Measurements from ENCODE around the gene APOL6. TPM values are rescaled to one million over a fixed set of nuclear protein-coding genes. Genes with fewer than 3 reads are reported as not detected.
A peak's percentile ranks its signal among the peaks of the same experiment; 100 is the strongest.

APOL6 gene
- total and polyA plus RNA-seq, 2 donors (not counting 1 experiment from before 2014, with no cell fraction given): 18.7 to 58.3 TPM

DNA sequence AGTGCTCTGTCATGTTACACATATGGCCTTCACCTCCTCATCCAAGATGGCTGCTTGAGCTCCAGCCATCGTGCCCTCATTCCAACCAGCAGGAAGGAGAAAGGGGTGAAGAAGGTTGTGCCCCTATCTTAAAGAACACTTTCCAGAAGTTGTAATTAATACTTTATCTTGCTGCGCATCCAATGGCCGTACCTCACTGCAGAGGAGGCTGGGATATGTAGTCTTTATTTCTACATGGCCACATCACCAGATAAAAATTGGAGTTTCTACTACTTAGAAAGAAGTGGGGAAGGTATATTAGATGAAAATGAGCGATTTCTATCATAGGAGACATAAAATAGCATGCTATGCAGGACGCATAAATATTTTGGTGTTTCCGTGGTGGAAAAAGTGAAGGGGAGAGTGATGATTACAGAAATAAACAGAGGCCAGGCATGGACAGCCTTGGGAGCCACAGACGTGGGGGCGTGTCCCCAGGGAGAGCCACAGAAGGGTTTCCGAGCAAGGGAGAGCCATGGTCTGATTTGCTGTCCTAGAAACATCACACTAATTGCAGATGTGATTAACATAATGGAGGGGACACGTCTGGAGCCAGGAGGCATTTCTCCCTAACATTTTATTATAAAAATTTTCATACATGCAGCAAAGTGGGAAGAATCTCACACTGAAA lies 22.3 kb upstream of the APOL6 start:
- Histone ChIP-seq H3K27ac (ENCODE audit: insufficient read depth, low read length) (no peak overlapping the region), H3K9me3 (ENCODE audit: control insufficient read depth, insufficient read depth, low read depth, low read length) (no peaks in the 10 kb centered on the region), H3K36me3 (ENCODE audit: control insufficient read depth, insufficient read depth, low read length) (no peaks in the 10 kb centered on the region), H3K4me3 (replicated peaks in 1 of 4; ENCODE audit: control extremely low read depth in 1 of 4, insufficient read depth in 1 of 4, low read depth in 3 of 4, low read length in 4 of 4) (no peak overlapping the region), H3K4me1 (ENCODE audit: control insufficient read depth, extremely low read depth, insufficient read depth, low read length) (peaks cover 16% of the 10 kb centered on the region), H2AFZ (ENCODE audit: low read length) (no peak overlapping the region), H3K9ac (ENCODE audit: insufficient read depth, low read length) (no peak overlapping the region), H4K20me1 (ENCODE audit: control insufficient read depth, extremely low read depth, insufficient read depth, low read length) (no peaks in the 10 kb centered on the region), H3K4me2 (ENCODE audit: extremely low read depth, insufficient read depth, low read length) (no peak overlapping the region), H3K79me2 (ENCODE audit: control insufficient read depth, insufficient read depth, low read length) (no peaks in the 10 kb centered on the region), H3K27me3 (ENCODE audit: control insufficient read depth, insufficient read depth, low read length) (no peaks in the 10 kb centered on the region)
- TF ChIP-seq CTCF (conservative IDR thresholded peaks at IDR 0.05 in 1 of 2, IDR thresholded peaks at IDR 0.05 in 1 of 2; ENCODE audit: low read depth in 1 of 2, low read length in 2 of 2): no peak
- no peak for TF ChIP-seq EZH2 (IDR thresholded peaks at IDR 0.05; ENCODE audit: low read length, missing control alignments)
- DNase-seq (ENCODE audit: low read depth in 2 of 2): no peak

GRCh38 chr22:35627267-35628041 lies 20.8 kb upstream of the APOL6 start:
- Histone ChIP-seq H3K4me1 (ENCODE audit: control insufficient read depth, extremely low read depth, insufficient read depth, low read length) (peaks cover 14% of the 10 kb centered on the region), H3K9me3 (ENCODE audit: control insufficient read depth, insufficient read depth, low read depth, low read length) (no peaks in the 10 kb centered on the region), H3K9ac (ENCODE audit: insufficient read depth, low read length) (peak overlapping the region; percentile 57), H3K27me3 (ENCODE audit: control insufficient read depth, insufficient read depth, low read length) (no peaks in the 10 kb centered on the region), H3K36me3 (ENCODE audit: control insufficient read depth, insufficient read depth, low read length) (no peaks in the 10 kb centered on the region), H3K4me3 (replicated peaks in 1 of 4; ENCODE audit: control extremely low read depth in 1 of 4, insufficient read depth in 1 of 4, low read depth in 3 of 4, low read length in 4 of 4) (peak overlapping the region; percentile 43 to 68 (median 52)), H2AFZ (ENCODE audit: low read length) (peak overlapping the region; percentile 82), H4K20me1 (ENCODE audit: control insufficient read depth, extremely low read depth, insufficient read depth, low read length) (no peaks in the 10 kb centered on the region), H3K79me2 (ENCODE audit: control insufficient read depth, insufficient read depth, low read length) (no peaks in the 10 kb centered on the region), H3K27ac (ENCODE audit: insufficient read depth, low read length) (peak overlapping the region; percentile 86), H3K4me2 (ENCODE audit: extremely low read depth, insufficient read depth, low read length) (peak overlapping the region; percentile 92)
- TF ChIP-seq EZH2 (IDR thresholded peaks at IDR 0.05; ENCODE audit: low read length, missing control alignments) (no peak), CTCF (conservative IDR thresholded peaks at IDR 0.05 in 1 of 2, IDR thresholded peaks at IDR 0.05 in 1 of 2; ENCODE audit: low read depth in 1 of 2, low read length in 2 of 2) (peak; percentile 20 to 56)
- DNase-seq (ENCODE audit: low read depth in 2 of 2): peak; percentile 89 to 92

- no peaks in the 10 kb centered on the region for H3K9me3 ChIP-seq (ENCODE audit: control insufficient read depth, insufficient read depth, low read depth, low read length)
- H3K27ac ChIP-seq (ENCODE audit: insufficient read depth, low read length): peak overlapping the region; percentile 90
- H3K36me3 ChIP-seq (ENCODE audit: control insufficient read depth, insufficient read depth, low read length): no peaks in the 10 kb centered on the region
- TF ChIP-seq CTCF (conservative IDR thresholded peaks at IDR 0.05 in 1 of 2, IDR thresholded peaks at IDR 0.05 in 1 of 2; ENCODE audit: low read depth in 1 of 2, low read length in 2 of 2) (no peak), EZH2 (IDR thresholded peaks at IDR 0.05; ENCODE audit: low read length, missing control alignments) (no peak)
- peaks cover 14% of the 10 kb centered on the region for H3K4me1 ChIP-seq (ENCODE audit: control insufficient read depth, extremely low read depth, insufficient read depth, low read length)
- no peak overlapping the region for H2AFZ ChIP-seq (ENCODE audit: low read length)
- no peaks in the 10 kb centered on the region for H4K20me1 ChIP-seq (ENCODE audit: control insufficient read depth, extremely low read depth, insufficient read depth, low read length)
- H3K4me2 ChIP-seq (ENCODE audit: extremely low read depth, insufficient read depth, low read length): no peak overlapping the region
- no peaks in the 10 kb centered on the region for H3K79me2 ChIP-seq (ENCODE audit: control insufficient read depth, insufficient read depth, low read length)
- DNase-seq (ENCODE audit: low read depth in 2 of 2): no peak
- no peak overlapping the region for H3K4me3 ChIP-seq (replicated peaks in 1 of 4; ENCODE audit: control extremely low read depth in 1 of 4, insufficient read depth in 1 of 4, low read depth in 3 of 4, low read length in 4 of 4)
- no peaks in the 10 kb centered on the region for H3K27me3 ChIP-seq (ENCODE audit: control insufficient read depth, insufficient read depth, low read length)
- no peak overlapping the region for H3K9ac ChIP-seq (ENCODE audit: insufficient read depth, low read length)
Observed at GRCh38 chr22:35628732-35629131, 19.5 kb upstream of the APOL6 start.

All from fibroblast of lung (primary cell).